GM23338 (cell line): ENCODE measurements around the gene TTC28. TPM values are rescaled to one million over a fixed set of nuclear protein-coding genes. Genes with fewer than 3 reads are reported as not detected.

Experiments used
- ATAC-seq: fragments of 200-7000 bp; cut with Tn5 transposase; 3 replicates; pipeline ENCODE4 v1.9.1; 2020
- DNase-seq: peaks from one replicate; pipeline ENCODE4 v3.0.0-alpha.2; 2015; ENCODE audit warnings: low spot score
- H2AFZ ChIP-seq: fragments of 200-600 bp; sonication (generic); 2 replicates; pipeline ENCODE4 v1.8.0; 2016; ENCODE audit warnings: antibody characterized with exemption, mild to moderate bottlenecking, moderate library complexity
- H3F3A ChIP-seq: fragments of 200-600 bp; sonication (generic); replicated peaks from 2 replicates; pipeline ENCODE4 v1.8.0; 2017; ENCODE audit warnings: antibody characterized with exemption, mixed run types, low read depth
- H3K27ac ChIP-seq: fragments of 200-600 bp; sonication (generic); 2 replicates; pipeline ENCODE4 v1.6.1; 2016; ENCODE audit warnings: low read depth
- H3K27me3 ChIP-seq: fragments of 200-600 bp; sonication (generic); 2 replicates; pipeline ENCODE4 v1.8.0; 2016; ENCODE audit warnings: mild to moderate bottlenecking, mixed run types, moderate library complexity; ENCODE audit not compliant: insufficient read depth
- H3K36me3 ChIP-seq: fragments of 200-600 bp; sonication (generic); 2 replicates; pipeline ENCODE4 v1.8.0; 2016; ENCODE audit warnings: mild to moderate bottlenecking; ENCODE audit not compliant: insufficient read depth
- H3K4me1 ChIP-seq: fragments of 200-600 bp; sonication (generic); 2 replicates; pipeline ENCODE4 v1.8.0; 2016; ENCODE audit warnings: mild to moderate bottlenecking, moderate library complexity; ENCODE audit not compliant: insufficient read depth
- H3K4me2 ChIP-seq: fragments of 200-600 bp; sonication (generic); 2 replicates; pipeline ENCODE4 v1.7.1; 2017; ENCODE audit warnings: mixed run types
- H3K4me3 ChIP-seq: fragments of 200-600 bp; sonication (generic); 2 replicates; pipeline ENCODE4 v1.6.1; 2016; ENCODE audit warnings: mixed run types
- H3K79me2 ChIP-seq: fragments of 200-600 bp; sonication (generic); replicated peaks from 2 replicates; pipeline ENCODE4 v1.8.0; 2017; ENCODE audit warnings: mild to moderate bottlenecking; ENCODE audit not compliant: insufficient read depth
- H3K9me2 ChIP-seq: fragments of 200-600 bp; sonication (generic); 2 replicates; pipeline ENCODE4 v1.8.0; 2017; ENCODE audit not compliant: insufficient read depth
- H4K20me1 ChIP-seq: fragments of 200-600 bp; sonication (generic); replicated peaks from 2 replicates; pipeline ENCODE4 v1.8.0; 2017; ENCODE audit warnings: mild to moderate bottlenecking; ENCODE audit not compliant: insufficient read depth
- H3K27ac Mint-ChIP-seq: 2 replicates; pipeline ENCODE4 v1.8.0; 2020; ENCODE audit warnings: inconsistent platforms, mild to moderate bottlenecking, moderate library complexity, mixed read lengths
- H3K27me3 Mint-ChIP-seq: 3 replicates; pipeline ENCODE4 v1.8.0; 2022; ENCODE audit warnings: low read depth, mild to moderate bottlenecking, moderate library complexity, mixed read lengths, inconsistent platforms; ENCODE audit not compliant: insufficient read depth, poor library complexity
- H3K36me3 Mint-ChIP-seq: 3 replicates; pipeline ENCODE4 v1.8.0; 2021; ENCODE audit warnings: low read depth, mild to moderate bottlenecking, inconsistent platforms, moderate library complexity, mixed read lengths
- H3K4me1 Mint-ChIP-seq: 3 replicates; pipeline ENCODE4 v1.8.0; 2020; ENCODE audit warnings: mild to moderate bottlenecking, inconsistent platforms, mixed read lengths
- H3K4me3 Mint-ChIP-seq: 3 replicates; pipeline ENCODE4 v1.8.0; 2021; ENCODE audit warnings: moderate library complexity, mild to moderate bottlenecking, inconsistent platforms, mixed read lengths
- H3K9me3 Mint-ChIP-seq: 3 replicates; pipeline ENCODE4 v1.8.0; 2020; ENCODE audit warnings: moderate library complexity, mild to moderate bottlenecking, inconsistent platforms, mixed read lengths
- CREB1 ChIP-seq: fragments of 250-450 bp; sonication (Bioruptor Pico); IDR thresholded peaks from 2 replicates; pipeline ENCODE4 v1.5.0; 2020; ENCODE audit warnings: low read depth, mild to moderate bottlenecking, moderate library complexity
- CTCF ChIP-seq, 2 experiments: fragments of 200-600 bp in 1 of 2; sonication (generic) in 1 of 2; conservative IDR thresholded peaks; 2 replicates each; pipeline versions ENCODE4 v1.5.1 to v1.6.1; 2016 to 2017; ENCODE audit warnings: antibody characterized with exemption in 2 of 2, low read depth in 2 of 2, mild to moderate bottlenecking in 2 of 2, moderate library complexity in 1 of 2
- EZH2 ChIP-seq: fragments of 200-600 bp; sonication (generic); IDR thresholded peaks from one replicate; pipeline ENCODE4 v1.8.0; 2017; ENCODE audit warnings: antibody characterized with exemption, mild to moderate bottlenecking, low read depth; ENCODE audit not compliant: unreplicated experiment
- EZH2phosphoT487 ChIP-seq: fragments of 200-600 bp; sonication (generic); IDR thresholded peaks from one replicate; pipeline ENCODE4 v1.8.1; 2018; ENCODE audit warnings: antibody characterized with exemption; ENCODE audit not compliant: unreplicated experiment
- JUNB ChIP-seq: IDR thresholded peaks from one replicate; pipeline ENCODE4 v1.6.1; 2016; ENCODE audit warnings: antibody characterized with exemption; ENCODE audit not compliant: unreplicated experiment
- NANOG ChIP-seq: IDR thresholded peaks from 2 replicates; pipeline ENCODE4 v1.6.1; 2016; ENCODE audit warnings: antibody characterized with exemption, borderline replicate concordance
- POLR2AphosphoS5 ChIP-seq: IDR thresholded peaks from 2 replicates; pipeline ENCODE4 v1.6.1; 2016; ENCODE audit warnings: antibody characterized with exemption, low read depth
- STAT1 ChIP-seq: IDR thresholded peaks from one replicate; pipeline ENCODE4 v1.6.1; 2016; ENCODE audit warnings: antibody characterized with exemption; ENCODE audit not compliant: unreplicated experiment
- ZNF114 ChIP-seq: fragments of 250-450 bp; sonication (Bioruptor Pico); IDR thresholded peaks from 2 replicates; pipeline ENCODE4 v1.5.0; 2020; ENCODE audit warnings: mild to moderate bottlenecking, moderate library complexity
- ZNF331 ChIP-seq: fragments of 250-450 bp; sonication (Bioruptor Pico); IDR thresholded peaks from 2 replicates; pipeline ENCODE4 v1.5.0; 2020; ENCODE audit warnings: low read depth, mild to moderate bottlenecking, moderate library complexity
- polyA plus RNA-seq: library from polyadenylated mRNA; unstranded; fragments of >200 nt; fragmentation: Nextera tagmentation; extraction: Ambion mirVana; gene quantifications from 2 replicates; pipeline ENCODE4 v1.2.1, GENCODE V29; 2016
- total RNA-seq: library from RNA; depleted of rRNA; stranded (reverse); fragments of >200 nt; shearing (Covaris generic); gene quantifications from 2 replicates; pipeline ENCODE4 v1.2.3, GENCODE V29; 2014
- TF ChIP-seq, protein P1 (sequence below): IDR thresholded peaks from 2 replicates; pipeline ENCODE4 v1.6.1; 2016; ENCODE audit warnings: antibody characterized with exemption
- TF ChIP-seq, protein P2 (sequence below): fragments of 250-450 bp; sonication (Bioruptor Pico); IDR thresholded peaks from 2 replicates; pipeline ENCODE4 v1.5.0; 2020; ENCODE audit warnings: mild to moderate bottlenecking, moderate library complexity
- TF ChIP-seq, protein P3 (sequence below): IDR thresholded peaks from one replicate; pipeline ENCODE4 v1.6.1; 2018; ENCODE audit warnings: antibody characterized with exemption; ENCODE audit not compliant: unreplicated experiment

The TTC28 gene
- total and polyA plus RNA-seq, 2 experiments from 2014 or later: 4.5 to 16.1 TPM

DNA sequence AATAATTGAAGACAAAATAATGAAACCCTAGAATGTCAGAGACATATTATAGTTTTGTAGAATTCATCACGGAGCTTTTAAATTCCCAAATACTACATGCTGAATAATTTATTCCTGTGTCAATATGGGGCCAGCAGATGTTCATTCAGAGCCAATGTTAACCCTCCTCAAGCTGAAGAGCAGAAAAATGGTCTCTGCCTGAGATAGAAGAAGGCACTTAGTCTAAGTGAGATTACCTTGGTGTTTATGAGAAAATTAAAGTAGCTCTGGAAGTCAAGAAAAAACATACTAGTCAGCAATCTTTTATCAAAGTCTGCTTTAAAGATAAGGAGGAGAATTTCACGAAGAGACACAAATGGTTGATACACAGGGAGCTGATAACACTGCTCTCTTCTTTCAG, 328.2 kb downstream of the TTC28 start:
- H3K36me3 ChIP-seq: no peaks in the 10 kb centered on the region
- Mint-ChIP-seq H3K27ac (no peak overlapping the region), H3K9me3 (no peaks in the 10 kb centered on the region), H3K4me3 (no peak overlapping the region), H3K27me3 (no peaks in the 10 kb centered on the region), H3K4me1 (no peaks in the 10 kb centered on the region), H3K36me3 (no peaks in the 10 kb centered on the region)
- H2AFZ ChIP-seq: no peak overlapping the region
- H3F3A ChIP-seq: no peaks in the 10 kb centered on the region
- H3K4me1 ChIP-seq: no peaks in the 10 kb centered on the region
- no peaks in the 10 kb centered on the region for H4K20me1 ChIP-seq
- no peak for DNase-seq
- no peak overlapping the region for H3K4me3 ChIP-seq
- H3K27me3 ChIP-seq: no peaks in the 10 kb centered on the region
- no peak overlapping the region for H3K4me2 ChIP-seq
- no peak for ATAC-seq
- no peaks in the 10 kb centered on the region for H3K79me2 ChIP-seq
- H3K27ac ChIP-seq: no peak overlapping the region
- no peaks in the 10 kb centered on the region for H3K9me2 ChIP-seq
- TF ChIP-seq ZNF114 (CRISPR knock-in tag) (no peak), CREB1 (no peak), STAT1 (no peak), POLR2AphosphoS5 (no peak), CTCF (conservative IDR thresholded peaks at IDR 0.05; ENCODE audit: low read depth in 2 of 2) (no peak), EZH2phosphoT487 (no peak), JUNB (no peak), EZH2 (no peak), ZNF331 (CRISPR knock-in tag) (no peak), NANOG (no peak)
- TF ChIP-seq, protein P1, sequence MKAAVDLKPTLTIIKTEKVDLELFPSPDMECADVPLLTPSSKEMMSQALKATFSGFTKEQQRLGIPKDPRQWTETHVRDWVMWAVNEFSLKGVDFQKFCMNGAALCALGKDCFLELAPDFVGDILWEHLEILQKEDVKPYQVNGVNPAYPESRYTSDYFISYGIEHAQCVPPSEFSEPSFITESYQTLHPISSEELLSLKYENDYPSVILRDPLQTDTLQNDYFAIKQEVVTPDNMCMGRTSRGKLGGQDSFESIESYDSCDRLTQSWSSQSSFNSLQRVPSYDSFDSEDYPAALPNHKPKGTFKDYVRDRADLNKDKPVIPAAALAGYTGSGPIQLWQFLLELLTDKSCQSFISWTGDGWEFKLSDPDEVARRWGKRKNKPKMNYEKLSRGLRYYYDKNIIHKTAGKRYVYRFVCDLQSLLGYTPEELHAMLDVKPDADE: no peak
- TF ChIP-seq, protein P2, sequence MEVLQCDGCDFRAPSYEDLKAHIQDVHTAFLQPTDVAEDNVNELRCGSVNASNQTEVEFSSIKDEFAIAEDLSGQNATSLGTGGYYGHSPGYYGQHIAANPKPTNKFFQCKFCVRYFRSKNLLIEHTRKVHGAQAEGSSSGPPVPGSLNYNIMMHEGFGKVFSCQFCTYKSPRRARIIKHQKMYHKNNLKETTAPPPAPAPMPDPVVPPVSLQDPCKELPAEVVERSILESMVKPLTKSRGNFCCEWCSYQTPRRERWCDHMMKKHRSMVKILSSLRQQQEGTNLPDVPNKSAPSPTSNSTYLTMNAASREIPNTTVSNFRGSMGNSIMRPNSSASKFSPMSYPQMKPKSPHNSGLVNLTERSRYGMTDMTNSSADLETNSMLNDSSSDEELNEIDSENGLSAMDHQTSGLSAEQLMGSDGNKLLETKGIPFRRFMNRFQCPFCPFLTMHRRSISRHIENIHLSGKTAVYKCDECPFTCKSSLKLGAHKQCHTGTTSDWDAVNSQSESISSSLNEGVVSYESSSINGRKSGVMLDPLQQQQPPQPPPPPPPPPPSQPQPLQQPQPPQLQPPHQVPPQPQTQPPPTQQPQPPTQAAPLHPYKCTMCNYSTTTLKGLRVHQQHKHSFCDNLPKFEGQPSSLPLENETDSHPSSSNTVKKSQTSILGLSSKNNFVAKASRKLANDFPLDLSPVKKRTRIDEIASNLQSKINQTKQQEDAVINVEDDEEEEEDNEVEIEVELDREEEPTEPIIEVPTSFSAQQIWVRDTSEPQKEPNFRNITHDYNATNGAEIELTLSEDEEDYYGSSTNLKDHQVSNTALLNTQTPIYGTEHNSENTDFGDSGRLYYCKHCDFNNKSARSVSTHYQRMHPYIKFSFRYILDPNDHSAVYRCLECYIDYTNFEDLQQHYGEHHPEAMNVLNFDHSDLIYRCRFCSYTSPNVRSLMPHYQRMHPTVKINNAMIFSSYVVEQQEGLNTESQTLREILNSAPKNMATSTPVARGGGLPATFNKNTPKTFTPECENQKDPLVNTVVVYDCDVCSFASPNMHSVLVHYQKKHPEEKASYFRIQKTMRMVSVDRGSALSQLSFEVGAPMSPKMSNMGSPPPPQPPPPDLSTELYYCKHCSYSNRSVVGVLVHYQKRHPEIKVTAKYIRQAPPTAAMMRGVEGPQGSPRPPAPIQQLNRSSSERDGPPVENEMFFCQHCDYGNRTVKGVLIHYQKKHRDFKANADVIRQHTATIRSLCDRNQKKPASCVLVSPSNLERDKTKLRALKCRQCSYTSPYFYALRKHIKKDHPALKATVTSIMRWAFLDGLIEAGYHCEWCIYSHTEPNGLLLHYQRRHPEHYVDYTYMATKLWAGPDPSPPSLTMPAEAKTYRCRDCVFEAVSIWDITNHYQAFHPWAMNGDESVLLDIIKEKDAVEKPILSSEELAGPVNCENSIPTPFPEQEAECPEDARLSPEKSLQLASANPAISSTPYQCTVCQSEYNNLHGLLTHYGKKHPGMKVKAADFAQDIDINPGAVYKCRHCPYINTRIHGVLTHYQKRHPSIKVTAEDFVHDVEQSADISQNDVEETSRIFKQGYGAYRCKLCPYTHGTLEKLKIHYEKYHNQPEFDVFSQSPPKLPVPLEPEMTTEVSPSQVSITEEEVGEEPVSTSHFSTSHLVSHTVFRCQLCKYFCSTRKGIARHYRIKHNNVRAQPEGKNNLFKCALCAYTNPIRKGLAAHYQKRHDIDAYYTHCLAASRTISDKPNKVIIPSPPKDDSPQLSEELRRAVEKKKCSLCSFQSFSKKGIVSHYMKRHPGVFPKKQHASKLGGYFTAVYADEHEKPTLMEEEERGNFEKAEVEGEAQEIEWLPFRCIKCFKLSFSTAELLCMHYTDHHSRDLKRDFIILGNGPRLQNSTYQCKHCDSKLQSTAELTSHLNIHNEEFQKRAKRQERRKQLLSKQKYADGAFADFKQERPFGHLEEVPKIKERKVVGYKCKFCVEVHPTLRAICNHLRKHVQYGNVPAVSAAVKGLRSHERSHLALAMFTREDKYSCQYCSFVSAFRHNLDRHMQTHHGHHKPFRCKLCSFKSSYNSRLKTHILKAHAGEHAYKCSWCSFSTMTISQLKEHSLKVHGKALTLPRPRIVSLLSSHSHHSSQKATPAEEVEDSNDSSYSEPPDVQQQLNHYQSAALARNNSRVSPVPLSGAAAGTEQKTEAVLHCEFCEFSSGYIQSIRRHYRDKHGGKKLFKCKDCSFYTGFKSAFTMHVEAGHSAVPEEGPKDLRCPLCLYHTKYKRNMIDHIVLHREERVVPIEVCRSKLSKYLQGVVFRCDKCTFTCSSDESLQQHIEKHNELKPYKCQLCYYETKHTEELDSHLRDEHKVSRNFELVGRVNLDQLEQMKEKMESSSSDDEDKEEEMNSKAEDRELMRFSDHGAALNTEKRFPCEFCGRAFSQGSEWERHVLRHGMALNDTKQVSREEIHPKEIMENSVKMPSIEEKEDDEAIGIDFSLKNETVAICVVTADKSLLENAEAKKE (CRISPR knock-in tag): no peak
- TF ChIP-seq, protein P3, sequence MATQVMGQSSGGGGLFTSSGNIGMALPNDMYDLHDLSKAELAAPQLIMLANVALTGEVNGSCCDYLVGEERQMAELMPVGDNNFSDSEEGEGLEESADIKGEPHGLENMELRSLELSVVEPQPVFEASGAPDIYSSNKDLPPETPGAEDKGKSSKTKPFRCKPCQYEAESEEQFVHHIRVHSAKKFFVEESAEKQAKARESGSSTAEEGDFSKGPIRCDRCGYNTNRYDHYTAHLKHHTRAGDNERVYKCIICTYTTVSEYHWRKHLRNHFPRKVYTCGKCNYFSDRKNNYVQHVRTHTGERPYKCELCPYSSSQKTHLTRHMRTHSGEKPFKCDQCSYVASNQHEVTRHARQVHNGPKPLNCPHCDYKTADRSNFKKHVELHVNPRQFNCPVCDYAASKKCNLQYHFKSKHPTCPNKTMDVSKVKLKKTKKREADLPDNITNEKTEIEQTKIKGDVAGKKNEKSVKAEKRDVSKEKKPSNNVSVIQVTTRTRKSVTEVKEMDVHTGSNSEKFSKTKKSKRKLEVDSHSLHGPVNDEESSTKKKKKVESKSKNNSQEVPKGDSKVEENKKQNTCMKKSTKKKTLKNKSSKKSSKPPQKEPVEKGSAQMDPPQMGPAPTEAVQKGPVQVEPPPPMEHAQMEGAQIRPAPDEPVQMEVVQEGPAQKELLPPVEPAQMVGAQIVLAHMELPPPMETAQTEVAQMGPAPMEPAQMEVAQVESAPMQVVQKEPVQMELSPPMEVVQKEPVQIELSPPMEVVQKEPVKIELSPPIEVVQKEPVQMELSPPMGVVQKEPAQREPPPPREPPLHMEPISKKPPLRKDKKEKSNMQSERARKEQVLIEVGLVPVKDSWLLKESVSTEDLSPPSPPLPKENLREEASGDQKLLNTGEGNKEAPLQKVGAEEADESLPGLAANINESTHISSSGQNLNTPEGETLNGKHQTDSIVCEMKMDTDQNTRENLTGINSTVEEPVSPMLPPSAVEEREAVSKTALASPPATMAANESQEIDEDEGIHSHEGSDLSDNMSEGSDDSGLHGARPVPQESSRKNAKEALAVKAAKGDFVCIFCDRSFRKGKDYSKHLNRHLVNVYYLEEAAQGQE: no peak
